Measurements from ENCODE around the gene MILR1. TPM values are rescaled to one million over a fixed set of nuclear protein-coding genes. Genes with fewer than 3 reads are reported as not detected.
"Not testable (repeated sequence)": the region's sequence is repeated elsewhere in the genome, so short reads cannot be mapped to it uniquely, and the experiment has no call there.

The MILR1 gene, protein sequence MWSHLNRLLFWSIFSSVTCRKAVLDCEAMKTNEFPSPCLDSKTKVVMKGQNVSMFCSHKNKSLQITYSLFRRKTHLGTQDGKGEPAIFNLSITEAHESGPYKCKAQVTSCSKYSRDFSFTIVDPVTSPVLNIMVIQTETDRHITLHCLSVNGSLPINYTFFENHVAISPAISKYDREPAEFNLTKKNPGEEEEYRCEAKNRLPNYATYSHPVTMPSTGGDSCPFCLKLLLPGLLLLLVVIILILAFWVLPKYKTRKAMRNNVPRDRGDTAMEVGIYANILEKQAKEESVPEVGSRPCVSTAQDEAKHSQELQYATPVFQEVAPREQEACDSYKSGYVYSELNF
- 6.9 TPM for polyA plus RNA-seq (ENCODE audit: insufficient read length)

DNA sequence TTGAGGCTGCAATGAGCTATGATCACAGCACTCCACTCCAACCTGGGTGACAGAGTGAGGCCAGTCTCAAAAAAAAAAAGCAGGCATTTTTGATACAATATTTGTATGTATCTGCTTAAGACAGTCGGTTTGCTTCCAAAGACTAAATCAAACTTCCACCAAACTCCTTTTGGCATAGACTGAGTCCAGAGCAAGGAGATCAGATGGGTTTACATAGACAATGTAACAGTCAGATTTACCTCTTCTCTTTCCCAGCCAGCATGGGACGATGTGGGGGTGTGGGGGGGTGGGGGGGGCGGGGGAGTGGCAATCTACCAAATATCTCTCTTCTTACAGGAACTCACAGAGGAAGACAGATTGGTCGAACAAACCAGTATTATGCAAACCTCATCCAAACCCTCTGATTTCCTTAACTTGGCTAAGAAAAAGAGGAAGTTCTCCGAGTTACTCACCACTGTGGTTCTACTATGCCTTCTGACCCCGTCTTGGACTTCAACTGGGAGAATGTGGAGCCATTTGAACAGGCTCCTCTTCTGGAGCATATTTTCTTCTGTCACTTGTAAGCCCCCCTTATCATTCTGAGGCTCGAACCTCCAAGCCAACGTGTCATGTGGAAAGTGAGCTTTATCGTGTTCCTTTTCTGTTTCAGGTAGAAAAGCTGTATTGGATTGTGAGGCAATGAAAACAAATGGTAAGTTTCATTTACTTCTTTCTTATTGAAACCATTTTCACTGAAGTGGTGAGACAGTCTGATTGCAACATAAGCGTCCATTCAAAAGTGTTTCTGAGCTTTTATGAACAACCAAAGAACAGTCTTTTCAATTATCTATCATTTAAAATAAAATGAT, at the start of gene MILR1:
Gene MILR1, plus strand, starts transcription at position 451 of the 848 bp plus-strand sequence. Its CDS starts 54 bp downstream, at position 505.
- DNase-seq = peak; percentile 19

DNA sequence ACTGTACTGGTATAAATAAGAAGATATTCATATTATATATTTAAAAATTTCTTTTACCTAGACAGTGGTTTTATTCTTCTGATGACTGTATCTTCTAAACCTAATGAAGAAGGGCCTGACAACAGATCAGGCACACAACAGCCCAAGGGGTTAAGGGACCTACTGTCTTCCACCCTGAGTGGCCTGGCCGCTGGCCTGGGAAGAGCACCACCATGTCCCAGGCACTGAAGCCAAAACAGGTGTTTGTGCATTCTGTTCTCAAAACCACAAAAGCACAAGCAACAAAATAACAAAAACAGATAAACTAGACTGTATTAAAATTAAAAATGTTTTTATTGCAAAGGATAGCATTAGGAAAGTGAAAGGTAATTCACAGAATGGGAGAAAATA, 49.2 kb upstream of the MILR1 start:
- DNase-seq = no peak

DNA sequence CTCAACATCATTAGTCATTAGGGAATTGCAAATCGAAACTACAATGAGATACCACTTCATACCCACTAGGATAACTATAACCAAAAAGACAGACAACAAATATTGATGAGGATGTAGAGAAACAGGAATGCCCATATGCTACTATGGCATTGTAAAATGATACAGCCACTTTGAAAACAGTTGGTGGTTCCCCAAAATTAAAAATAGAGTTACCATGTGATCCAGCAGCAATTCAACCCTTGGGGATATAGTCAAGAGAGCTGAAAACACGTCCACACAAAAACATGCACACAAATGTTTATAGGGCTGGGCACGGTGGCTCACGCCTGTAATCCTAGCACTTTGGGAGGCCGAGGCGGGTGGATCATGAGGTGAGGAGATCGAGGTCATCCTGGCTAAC, 48.3 kb upstream of the MILR1 start:
- DNase-seq = no peak

DNA sequence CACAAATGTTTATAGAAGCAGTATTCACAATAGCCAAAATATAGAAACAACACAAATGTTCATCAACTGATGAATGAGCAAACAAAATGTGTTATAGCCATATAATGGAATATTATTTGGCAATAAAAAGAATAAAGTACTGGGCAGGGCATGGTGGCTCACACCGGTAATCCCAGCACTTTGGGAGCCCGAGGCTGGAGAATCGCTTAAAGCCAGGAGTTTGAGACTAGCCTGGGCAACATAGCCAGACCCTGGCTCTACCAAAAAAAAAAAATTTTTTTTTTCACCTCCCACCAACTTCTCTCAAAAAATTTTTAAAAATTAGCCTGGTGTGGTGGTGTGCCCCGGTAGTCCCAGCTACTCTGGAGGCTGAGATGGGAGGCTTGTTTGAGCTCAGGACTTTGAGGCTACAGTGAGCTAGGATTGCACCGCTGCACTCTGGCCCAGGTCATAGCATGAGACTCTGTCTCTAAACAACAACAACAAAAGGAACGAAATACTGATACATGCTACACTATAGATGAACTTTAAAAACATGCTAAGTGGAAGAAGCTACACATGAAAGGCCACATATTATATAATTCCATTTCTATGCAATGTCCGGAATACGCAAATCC, 47.6 kb upstream of the MILR1 start:
- no peak for DNase-seq

DNA sequence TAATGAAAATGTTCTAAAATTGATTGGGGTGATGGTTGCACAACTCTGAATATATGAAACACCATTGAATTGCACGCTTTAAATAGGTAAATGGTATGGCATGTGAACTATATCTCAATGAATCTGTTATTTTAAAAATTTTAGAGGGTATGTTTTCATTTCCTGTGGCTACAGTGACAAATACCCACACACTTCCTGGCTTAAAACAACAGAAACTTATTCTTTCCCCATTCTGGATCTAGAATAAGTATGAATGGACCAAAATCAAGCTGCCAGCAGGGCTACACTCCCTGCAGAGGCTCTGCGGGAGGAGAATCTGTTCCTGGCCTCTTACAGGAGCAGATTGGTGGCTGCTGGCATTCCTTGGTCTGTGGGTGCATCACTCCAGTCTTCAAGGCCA, 47.0 kb upstream of the MILR1 start:
- DNase-seq = no peak

DNA sequence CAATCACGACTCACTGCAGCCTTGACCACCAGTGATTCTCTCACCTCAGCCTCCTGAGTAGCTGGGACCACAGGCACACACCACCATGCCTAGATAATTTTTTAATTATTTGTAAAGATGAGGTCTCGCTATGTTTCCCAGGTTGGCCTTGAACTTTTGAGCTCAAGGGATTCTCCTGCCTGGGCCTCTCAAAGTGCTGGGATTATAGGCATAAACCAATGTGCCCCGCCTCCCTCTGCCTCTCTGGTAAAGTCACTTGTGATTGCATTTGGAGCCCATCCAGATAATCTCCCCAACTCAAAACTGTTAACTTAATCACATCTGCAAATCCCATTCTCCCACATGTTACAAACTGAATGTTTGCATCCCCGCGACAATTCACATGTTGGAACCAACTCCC, 46.4 kb upstream of the MILR1 start:
- DNase-seq = no peak

DNA sequence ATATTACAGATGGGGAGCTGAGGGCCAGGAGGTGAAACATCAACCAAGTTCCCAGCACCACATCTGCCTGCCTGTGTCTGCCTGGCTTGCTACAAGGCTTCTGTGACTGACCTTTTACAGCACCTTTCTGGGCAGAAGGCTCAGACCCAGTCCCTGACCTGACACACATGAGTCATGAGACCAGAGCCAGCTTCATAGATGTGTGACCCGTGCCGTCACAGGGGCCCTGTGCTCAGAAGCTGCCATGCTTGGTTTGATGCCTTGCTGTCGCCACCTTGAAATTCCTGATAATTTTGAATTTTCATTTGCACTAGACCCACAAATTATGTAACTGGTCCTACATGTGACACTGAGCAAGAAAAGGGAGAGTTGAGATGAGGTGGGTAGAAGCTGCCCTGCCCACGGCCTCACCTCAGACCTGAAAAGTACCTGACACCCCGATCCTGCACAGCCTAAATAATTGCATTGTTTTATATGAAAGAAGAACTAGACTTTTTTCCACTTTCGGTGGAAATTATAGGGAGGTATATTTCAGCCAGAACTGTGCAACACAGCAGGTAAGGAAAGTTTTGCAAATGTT, 44.9 kb upstream of the MILR1 start:
- no peak for DNase-seq

DNA sequence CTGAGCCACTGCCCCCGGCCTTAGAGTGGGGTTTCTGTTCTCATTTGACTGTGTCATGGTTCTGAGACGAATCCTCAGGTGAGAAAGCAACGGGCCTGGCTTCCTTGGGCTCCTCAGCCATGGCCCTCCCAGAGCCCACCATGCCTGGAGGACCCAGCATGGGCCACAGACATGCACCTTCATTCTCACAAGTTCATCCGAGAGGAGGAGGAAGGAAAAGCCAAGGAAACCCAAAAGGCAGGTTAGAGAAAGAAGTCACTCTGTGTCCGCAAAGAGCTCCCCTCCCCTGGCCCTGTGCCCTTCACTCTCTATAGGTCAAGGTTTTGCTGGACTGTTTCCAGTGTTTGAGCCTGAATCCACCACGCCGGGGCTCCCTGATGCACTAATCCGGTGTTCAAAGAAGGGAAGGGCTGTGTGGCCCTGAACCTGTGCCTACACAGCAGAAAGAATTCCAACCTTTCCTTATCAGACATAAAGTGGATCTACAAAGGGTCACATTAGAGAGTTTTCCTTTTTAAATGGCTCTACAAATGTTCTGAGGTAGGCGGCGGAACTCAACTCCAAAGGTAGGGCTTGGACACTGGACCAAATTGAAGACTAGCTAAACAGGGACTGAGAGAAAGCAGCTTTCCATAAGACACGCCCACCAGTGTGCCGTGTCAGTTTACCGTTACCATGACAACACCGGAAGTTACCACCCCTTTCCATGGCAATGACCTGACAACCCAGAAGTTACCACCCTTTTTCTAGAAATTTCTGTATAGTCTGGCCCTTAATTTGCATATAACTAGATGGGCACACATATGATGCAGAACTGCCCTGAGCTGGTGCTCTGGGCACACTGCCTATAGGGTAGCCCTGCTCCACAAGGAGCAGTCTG, 42.4 kb upstream of the MILR1 start:
- no peak for DNase-seq

DNA sequence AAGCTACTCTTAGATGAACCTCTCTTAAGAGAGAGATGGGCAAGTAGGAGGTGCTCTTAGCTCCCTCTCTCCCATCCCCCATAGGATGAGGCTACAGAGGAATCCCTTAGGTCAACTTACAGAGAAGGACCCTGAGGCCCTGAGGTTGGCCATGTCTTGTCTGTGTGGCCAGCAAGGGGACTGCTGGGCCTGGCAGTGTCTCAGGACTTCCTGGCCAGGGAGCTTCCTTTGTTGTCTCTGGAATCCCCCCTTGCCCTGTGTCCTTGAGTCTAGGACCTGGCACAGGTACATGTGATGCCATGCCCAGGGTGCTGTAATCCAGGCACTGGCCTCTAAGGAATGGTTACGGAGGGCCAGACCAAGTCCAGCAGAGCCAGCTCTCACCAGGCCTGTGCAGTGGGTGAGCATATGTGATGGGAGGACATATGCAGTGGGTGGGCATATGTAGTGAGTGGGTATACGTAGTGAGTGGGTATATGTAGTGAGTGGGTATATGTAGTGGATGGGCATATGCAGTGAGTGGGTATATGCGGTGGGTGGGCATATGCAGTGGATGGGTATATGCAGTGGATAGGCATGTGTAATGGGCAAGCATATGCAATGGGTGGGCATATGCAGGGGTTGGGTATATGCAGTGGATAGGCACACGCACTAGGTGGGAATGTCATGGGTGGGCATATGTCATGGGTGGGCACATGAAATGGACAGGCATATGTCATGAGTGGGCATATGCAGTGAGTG, 38.0 kb upstream of the MILR1 start:
- no peak for DNase-seq

DNA sequence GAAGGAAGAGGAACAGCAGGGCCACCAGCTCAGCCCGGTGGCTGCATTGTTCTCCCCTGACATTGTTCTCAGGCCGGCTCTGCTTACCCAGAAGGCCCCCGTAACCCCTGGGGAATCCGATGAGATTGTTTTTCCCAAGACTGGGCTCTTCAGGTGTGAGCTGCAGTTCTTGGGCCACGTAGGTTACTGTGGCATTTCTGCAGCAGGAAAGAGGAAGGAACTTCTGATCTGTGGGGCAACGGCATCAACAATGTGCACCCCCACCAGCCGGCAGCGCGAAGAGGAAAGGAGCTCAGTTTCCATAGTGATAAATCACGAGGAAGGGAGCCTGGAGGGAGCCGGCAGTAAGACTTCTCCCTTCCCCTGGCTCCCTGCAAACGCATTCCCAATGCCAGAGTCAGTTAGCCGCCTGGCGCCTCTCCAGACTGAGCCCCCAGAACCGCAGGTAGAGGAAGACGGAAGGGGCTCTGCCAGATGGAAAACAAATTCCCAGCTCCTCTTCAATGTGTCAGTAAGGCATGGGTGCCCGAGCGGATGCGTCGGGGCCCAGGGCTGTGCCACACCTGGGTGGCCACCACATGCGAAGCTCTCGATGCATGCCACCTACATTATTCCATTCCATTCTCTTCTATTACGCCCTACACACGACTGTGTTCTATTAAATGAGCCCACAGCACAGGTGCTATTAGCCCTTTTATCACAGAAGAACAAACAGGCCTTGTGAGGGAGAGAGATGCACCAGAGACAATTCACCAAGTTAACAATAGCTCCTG, 36.7 kb upstream of the MILR1 start:
- peak; percentile 26 for DNase-seq

DNA sequence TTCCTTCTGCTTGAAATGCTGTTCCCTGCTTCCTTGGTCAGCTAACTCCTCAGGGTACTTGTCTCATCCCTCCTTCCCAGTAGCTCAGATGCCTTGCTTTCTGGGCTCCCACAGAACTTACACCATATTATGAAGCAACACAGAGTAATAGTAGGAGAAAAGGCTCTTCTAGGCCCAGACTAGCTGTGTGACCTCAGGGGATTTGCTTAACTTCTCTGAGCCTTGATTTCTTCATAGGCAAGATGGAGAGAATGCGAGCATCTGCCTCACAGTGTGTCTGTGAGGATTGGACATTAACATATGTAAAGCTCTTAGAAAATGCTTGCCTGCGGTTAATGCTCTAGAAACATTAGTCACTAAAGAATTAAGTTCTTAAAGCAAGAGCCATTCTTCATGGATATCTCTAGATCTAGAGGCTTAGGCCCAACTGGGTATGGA, 36.0 kb upstream of the MILR1 start:
- no peak for DNase-seq

DNA sequence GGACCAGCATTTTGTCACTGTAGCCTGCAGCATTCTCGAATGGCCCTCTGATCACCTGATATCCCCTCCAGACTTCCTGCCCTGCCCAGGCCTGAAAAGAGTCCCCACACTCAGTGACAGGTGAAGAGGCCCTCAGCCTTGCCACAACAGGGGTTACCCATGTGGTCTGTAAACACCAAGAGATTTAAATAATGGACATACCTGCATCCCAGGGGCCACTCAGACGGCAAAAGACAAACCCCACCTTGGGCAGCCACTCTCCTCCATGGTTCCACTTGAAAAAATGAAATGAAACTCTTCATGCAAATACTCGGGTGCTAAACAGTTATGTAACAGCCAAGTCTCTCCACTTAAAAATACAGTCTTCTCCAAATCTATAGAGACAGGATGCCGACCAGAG, 35.4 kb upstream of the MILR1 start:
- DNase-seq = no peak

DNA sequence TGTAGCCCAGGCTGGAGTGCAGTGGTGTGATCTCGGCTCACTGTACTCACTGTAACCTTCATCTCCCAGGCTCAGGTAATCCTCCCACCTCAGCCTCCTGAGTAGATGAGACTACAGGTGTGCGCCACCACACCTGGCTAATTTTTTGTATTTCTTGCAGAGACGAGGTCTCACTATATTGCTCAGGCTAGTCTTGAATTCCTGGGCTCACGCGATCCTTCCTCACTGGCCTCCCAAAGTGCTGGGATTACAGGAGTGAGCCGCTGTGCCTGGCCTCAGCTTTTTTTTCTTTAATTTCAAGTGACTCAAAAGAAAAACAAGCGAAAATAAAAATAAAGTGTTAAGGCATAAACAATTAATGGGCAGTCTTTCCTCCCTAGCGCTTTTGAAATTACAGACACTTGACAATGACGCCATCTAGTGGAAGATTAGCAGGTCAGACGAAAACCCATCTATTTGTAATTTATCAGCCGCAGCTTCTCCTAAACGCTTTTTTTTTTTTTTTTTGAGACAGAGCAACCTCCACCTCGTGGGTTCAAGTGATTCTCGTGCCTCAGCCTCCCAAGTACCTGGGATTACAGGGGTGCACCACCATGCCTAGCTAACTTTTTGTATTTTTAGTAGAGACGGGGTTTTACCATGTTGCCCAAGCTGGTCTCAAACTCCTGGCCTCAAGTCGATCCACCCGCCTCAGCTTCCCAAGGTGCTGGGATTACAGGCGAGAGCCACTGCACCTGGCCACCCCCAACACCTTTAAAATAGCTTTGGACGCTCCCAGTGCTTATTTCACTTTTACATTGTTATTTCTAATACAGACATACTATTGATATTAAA, 30.2 kb upstream of the MILR1 start:
- DNase-seq = peak; percentile 43

DNA sequence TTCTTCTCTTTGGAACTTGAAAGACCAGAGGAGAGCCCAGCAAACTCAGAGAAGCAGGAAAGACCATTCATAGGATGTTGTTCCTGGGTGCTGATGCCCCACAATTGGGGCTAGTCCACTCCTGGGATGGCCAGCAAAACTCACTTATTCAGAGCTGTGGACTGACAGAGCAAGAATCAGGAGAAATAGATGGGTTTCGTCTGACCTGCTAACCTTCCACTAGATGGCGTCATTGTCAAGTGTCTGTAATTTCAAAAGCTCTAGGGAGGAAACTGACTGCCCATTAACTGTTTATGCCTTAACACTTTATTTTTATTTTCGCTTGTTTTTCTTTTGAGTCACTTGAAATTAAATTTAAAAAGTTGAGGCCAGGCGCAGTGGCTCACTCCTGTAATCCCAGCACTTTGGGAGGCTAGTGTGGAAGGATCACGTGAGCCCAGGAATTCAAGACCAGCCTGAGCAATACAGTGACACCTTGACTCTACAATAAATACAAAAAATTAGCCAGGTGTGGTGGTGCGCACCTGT, 28.7 kb upstream of the MILR1 start:
- peak; percentile 53 for DNase-seq

DNA sequence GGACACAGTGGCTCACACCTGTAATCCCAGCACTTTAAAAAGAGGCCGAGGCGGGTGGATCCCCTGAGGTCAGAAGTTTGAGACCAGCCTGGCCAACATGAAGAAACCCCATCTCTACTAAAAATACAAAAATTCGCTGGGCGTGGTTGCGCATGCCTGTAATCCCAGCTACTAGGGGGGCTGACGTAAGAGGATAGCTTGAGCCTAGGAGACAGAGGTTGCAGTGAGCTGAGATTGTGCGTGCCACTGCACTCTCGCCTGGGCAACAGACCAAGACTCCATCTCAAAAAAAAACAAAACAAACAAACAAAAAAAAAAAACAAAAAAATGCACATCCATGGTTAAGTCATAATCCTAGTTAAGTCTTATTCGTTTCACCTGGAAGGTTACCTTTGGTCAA, 26.8 kb upstream of the MILR1 start:
- not testable (repeated sequence) for DNase-seq

DNA sequence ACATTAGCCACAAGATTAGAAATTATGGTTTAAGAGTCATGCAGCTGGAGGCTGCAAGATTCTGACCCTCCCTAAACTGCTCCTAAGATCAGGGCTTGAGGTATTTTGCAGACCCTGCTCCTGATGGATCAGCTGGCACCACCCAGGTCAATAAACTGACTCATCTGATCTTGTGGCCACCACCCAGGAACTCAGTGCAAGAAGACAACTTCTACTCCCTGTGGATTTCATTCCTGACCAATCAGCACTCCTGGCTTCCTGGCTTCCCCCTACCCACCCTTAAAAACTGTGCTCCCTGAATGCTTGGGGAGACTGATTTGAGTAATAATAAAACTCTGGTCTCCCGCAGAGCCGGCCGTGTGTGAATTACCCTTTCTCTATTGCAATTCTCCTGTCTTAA, 25.0 kb upstream of the MILR1 start:
- DNase-seq = no peak

DNA sequence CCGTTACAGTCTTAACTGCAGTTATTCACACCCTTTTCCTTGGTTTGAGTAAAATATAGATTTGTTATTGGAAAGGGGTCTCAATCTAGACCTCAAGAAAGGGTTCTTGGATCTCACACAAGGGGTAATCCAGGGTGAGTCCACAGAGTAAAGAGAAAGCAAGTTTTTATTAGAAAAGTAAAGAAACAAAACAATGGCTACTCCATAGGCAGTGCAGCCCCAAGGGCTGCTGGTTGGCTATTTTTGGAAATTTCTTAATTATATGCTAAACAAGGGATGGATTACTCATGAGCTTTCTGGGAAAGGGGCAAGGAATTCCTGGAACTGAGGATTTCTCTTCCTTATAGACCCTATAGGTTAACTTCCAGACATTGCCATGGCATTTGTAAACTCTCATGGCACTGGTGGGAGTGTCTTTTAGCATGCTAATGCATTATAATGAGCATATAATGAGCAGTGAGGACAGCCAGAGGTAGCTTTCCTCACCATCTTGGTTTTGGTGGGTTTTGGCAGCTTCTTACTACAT, 24.5 kb upstream of the MILR1 start:
- DNase-seq = no peak

DNA sequence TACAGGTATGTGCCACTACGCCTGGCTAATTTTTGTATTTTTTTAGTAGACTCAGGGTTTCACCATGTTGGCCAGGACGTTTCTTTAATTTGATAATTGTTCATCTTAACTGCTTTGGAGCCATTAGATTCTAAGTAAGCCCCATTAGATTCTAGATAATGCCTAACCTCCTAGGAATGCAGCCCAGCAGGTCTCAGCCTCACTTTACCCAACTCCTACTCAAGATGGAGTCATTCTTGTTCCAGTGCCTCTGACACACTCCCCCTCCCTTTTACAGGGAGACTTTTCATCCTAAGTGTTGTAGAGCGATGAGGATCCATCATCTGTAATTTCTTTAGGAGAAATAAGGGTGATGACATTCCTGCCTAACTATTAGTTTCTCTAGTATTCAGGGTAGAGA, 23.7 kb upstream of the MILR1 start:
- DNase-seq = no peak

DNA sequence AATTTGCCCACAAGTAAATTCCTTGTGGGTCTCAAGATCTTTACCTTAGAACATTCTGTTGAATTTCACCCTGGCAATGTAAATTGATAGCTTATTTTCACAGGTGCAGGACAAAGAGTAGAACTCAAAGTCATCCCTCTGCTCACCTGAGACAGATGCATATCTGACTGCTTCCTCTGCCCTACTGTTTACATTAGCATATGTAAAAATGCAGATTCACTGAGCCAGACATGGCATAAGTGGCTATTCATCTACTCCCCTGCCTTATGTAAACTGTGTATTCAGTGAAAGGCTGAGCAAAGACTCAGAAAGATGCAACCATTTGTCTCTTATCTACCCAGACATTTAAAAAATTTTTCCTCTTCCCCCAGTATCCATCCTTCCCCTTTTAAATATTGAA, 22.3 kb upstream of the MILR1 start:
- no peak for DNase-seq
